ENCODE measurements around the gene CNGA1.

DNA sequence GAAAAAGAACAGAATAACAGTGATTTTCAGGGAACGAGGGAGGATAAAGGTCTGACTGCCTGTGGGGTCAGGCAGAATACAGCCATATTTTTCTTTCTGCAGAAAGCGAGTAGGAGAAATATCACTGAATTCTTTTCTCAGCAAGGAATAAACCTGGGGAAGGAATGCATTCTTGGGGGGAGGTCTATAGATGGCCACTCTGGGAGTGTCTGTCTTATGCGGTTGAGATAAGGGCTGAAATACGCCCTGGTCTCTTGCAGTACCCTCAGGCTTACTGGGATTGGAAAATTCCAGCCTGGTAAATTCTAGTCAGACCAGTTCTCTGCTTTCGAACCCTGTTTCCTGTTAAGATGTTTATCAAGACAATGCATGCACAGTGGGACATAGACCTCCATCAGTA lies 26.3 kb downstream of the CNGA1 start:
- TF ChIP-seq EZH2 (IDR thresholded peaks at IDR 0.05), result no peak
- TF ChIP-seq POLR2AphosphoS5 (IDR thresholded peaks at IDR 0.05; ENCODE audit: borderline replicate concordance, low read depth, low read length), result no peak
- no peak for TF ChIP-seq FOXP2 (optimal IDR thresholded peaks at IDR 0.05; ENCODE audit: control extremely low read depth, extremely low read length, insufficient read depth)
